Measurements from ENCODE around the gene PER2.
A peak's percentile ranks its signal among the peaks of the same experiment; 100 is the strongest.

DNA sequence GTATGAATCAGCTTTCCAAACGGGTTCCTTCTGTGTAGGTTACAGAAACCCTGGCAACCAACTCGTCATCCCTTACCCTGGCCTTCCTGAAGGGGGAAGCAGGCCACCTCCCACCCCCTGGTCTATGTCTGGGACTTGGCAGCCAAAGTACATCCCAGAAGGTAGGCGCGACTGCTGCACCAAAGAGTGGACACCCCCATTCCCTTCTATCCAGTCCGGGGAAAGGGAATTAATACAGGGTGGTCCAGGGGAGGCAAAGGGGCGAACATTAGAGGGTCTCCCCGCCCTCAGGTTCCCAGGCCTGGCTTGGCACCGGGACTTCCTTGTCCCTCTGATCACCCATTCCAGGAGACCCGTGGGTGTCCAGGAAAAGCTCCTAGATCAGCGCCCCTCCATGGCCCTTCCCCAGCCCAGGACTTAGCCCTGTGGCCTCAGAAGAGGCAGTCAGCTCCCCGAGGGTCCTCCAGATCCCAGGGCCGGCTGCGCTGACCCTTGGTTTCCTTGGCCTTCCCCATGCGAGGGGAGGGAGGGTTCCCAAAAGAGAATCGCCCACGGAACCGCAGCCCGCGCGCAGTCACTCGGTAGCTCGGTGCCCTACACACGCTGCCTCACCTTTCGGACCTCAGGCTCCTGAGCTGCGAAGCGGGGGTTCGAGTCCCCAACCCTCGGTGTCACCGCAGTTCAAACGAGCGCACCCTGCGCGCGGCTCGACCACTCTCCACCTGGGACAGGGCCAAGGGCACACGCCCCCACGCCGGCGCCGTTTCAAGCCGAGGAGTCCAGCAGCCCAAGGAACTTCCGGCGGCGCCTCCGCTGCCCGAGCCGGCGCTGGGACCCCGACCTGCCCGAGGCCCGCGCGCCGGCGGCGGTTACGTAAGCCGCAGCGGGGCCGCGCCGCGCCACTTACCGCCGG, at the start of gene PER2:
- no peak for TF ChIP-seq ATF3 (IDR thresholded peaks at IDR 0.05; ENCODE audit: borderline replicate concordance, extremely low read depth, low read depth, low read length)
- no peak for TF ChIP-seq POLR2A (IDR thresholded peaks at IDR 0.05; ENCODE audit: low read depth, low read length)
- TF ChIP-seq JUND (IDR thresholded peaks at IDR 0.05; ENCODE audit: low read depth, low read length), result no peak
- no peak for TF ChIP-seq EZH2 (IDR thresholded peaks at IDR 0.05; ENCODE audit: borderline replicate concordance, control insufficient read depth, low read depth, low read length)
- TF ChIP-seq YBX1 (IDR thresholded peaks at IDR 0.05), result no peak
- no peak for TF ChIP-seq REST (IDR thresholded peaks at IDR 0.05; ENCODE audit: low read depth, low read length)
- TF ChIP-seq CREB1 (IDR thresholded peaks at IDR 0.05; ENCODE audit: low read depth), result peak; percentile 43; the same call in 1 of the 2 replicates
- TF ChIP-seq CTCF (IDR thresholded peaks at IDR 0.05 in 2 of 3, conservative IDR thresholded peaks at IDR 0.05 in 1 of 3; ENCODE audit: control insufficient read depth in 2 of 3, extremely low read depth in 1 of 3, insufficient read depth in 1 of 3, low read depth in 3 of 3, low read length in 3 of 3), result peak in 2 of 3 experiments; percentile 21 to 29; a peak in 2 of 6 replicates
- no peak for TF ChIP-seq TBL1XR1 (IDR thresholded peaks at IDR 0.05; ENCODE audit: low read depth, low read length)
- TF ChIP-seq NR2F1 (conservative IDR thresholded peaks at IDR 0.05), result peak; percentile 43; the same call in 1 of the 2 replicates
- no peak; the same call in 1 of the 2 replicates for TF ChIP-seq SIN3A (IDR thresholded peaks at IDR 0.05; ENCODE audit: low read depth, low read length)

Data from GM12878 (cell line).